Measurements from ENCODE around the gene ASB10. TPM values are rescaled to one million over a fixed set of nuclear protein-coding genes. Genes with fewer than 3 reads are reported as not detected.

Gene ASB10
- total RNA-seq, 1 donor from 2014 or later: not detected

DNA sequence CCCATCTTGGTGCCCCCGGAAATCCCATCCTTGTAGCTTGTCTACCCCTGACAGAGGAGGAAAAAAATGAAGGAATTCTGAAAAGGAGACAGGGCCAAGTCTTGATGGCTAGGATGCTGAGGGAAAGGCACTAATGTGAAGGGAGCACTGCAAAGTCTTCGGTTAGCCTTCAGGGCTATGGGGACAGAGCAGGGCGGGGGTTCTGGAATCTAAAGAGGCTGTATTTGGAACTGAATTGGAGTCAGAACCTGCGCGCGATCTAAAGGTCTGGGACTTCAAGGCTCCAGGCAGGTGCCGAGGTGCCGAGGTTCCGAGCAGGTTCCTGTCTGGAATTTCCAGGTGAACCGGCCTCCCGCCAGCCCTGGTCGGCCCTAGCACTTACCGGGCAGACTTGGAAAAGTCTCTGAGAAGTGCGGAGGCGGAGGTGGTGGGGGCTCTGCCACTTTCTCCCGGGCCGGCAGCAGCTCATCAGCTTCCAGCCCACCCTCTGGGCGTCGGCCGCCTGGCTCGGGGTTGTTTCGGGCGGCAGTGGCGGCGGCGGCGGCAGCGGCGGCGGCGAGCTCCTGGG is 20.3 kb downstream of the ASB10 start:
- peaks cover 23% of the 10 kb centered on the region for H3K27me3 Mint-ChIP-seq (ENCODE audit: low read depth)
- H3K4me1 Mint-ChIP-seq (ENCODE audit: low read depth): peaks cover 5% of the 10 kb centered on the region
- no peaks in the 10 kb centered on the region for H3K36me3 Mint-ChIP-seq (ENCODE audit: low read depth)
- no peak for DNase-seq (ENCODE audit: low spot score)
- no peak overlapping the region for H3K27ac Mint-ChIP-seq (ENCODE audit: unreplicated experiment)
- no peaks in the 10 kb centered on the region for H3K9me3 Mint-ChIP-seq (ENCODE audit: low read depth)
- peak overlapping the region; percentile 43 for H3K4me3 Mint-ChIP-seq (ENCODE audit: unreplicated experiment)
- TF ChIP-seq, protein P1, sequence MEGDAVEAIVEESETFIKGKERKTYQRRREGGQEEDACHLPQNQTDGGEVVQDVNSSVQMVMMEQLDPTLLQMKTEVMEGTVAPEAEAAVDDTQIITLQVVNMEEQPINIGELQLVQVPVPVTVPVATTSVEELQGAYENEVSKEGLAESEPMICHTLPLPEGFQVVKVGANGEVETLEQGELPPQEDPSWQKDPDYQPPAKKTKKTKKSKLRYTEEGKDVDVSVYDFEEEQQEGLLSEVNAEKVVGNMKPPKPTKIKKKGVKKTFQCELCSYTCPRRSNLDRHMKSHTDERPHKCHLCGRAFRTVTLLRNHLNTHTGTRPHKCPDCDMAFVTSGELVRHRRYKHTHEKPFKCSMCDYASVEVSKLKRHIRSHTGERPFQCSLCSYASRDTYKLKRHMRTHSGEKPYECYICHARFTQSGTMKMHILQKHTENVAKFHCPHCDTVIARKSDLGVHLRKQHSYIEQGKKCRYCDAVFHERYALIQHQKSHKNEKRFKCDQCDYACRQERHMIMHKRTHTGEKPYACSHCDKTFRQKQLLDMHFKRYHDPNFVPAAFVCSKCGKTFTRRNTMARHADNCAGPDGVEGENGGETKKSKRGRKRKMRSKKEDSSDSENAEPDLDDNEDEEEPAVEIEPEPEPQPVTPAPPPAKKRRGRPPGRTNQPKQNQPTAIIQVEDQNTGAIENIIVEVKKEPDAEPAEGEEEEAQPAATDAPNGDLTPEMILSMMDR (IDR thresholded peaks at IDR 0.05): no peak

DNA sequence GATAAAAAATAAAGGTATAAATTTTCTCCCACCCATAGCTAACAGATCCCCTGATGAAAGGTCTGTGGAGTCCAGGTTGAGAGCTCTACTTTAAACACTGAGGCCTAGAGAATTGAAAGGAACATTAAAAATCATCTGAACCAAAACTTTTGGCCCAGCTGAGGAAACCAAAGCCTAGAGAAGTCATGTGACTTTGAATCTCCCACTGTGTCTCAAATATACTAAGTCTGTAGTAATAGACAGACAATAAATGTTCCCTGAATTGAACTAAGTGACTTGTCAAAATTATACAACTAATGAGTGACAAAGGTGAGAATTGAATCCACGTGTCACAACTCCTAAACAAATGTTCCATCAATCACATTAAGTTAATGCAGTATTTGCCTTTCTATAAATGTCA is 25.3 kb downstream of the ASB10 start:
- no peak overlapping the region for H3K27ac Mint-ChIP-seq (ENCODE audit: unreplicated experiment)
- TF ChIP-seq, protein P1 (IDR thresholded peaks at IDR 0.05): no peak
- H3K4me3 Mint-ChIP-seq (ENCODE audit: unreplicated experiment): no peak overlapping the region
- peaks cover 19% of the 10 kb centered on the region for H3K27me3 Mint-ChIP-seq (ENCODE audit: low read depth)
- no peaks in the 10 kb centered on the region for H3K36me3 Mint-ChIP-seq (ENCODE audit: low read depth)
- H3K9me3 Mint-ChIP-seq (ENCODE audit: low read depth): no peaks in the 10 kb centered on the region
- no peaks in the 10 kb centered on the region for H3K4me1 Mint-ChIP-seq (ENCODE audit: low read depth)
- DNase-seq (ENCODE audit: low spot score): no peak

- Mint-ChIP-seq H3K4me3 (ENCODE audit: unreplicated experiment) (no peak overlapping the region), H3K36me3 (ENCODE audit: low read depth) (no peaks in the 10 kb centered on the region), H3K27ac (ENCODE audit: unreplicated experiment) (no peak overlapping the region), H3K4me1 (ENCODE audit: low read depth) (no peaks in the 10 kb centered on the region), H3K9me3 (ENCODE audit: low read depth) (no peaks in the 10 kb centered on the region), H3K27me3 (ENCODE audit: low read depth) (peaks cover 28% of the 10 kb centered on the region)
- no peak for DNase-seq (ENCODE audit: low spot score)
- TF ChIP-seq, protein P1 (IDR thresholded peaks at IDR 0.05): no peak
Observed at GRCh38 chr7:151157645-151158329, 29.3 kb downstream of the ASB10 start.

- Mint-ChIP-seq H3K27ac (ENCODE audit: unreplicated experiment) (no peak overlapping the region), H3K36me3 (ENCODE audit: low read depth) (no peaks in the 10 kb centered on the region)
- DNase-seq (ENCODE audit: low spot score): no peak
Observed at GRCh38 chr7:151152643-151153513, 34.2 kb downstream of the ASB10 start.

DNA sequence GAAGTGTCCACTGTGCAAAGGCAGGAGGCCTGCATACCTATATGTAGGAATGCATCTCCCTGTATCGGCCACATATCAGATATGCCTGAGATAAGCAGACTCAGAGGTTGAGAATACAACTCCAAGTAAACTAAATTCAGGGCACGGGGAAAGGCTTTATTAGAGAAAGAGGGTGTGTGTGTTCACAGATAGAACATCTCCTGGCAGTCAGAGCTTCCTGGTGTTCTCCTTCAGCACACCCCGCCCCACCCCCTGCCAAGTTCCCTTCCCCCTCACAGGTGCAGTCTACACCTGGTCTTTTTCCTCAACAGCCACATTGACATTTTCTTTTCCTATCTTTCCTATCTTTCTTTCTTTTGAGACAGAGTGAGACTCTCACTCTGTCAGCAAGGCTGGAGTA is 36.7 kb downstream of the ASB10 start:
- Mint-ChIP-seq H3K4me3 (ENCODE audit: unreplicated experiment) (no peak overlapping the region), H3K4me1 (ENCODE audit: low read depth) (no peaks in the 10 kb centered on the region), H3K27ac (ENCODE audit: unreplicated experiment) (no peak overlapping the region), H3K27me3 (ENCODE audit: low read depth) (peaks cover 9% of the 10 kb centered on the region), H3K9me3 (ENCODE audit: low read depth) (no peaks in the 10 kb centered on the region), H3K36me3 (ENCODE audit: low read depth) (no peaks in the 10 kb centered on the region)
- TF ChIP-seq, protein P1 (IDR thresholded peaks at IDR 0.05): no peak
- no peak for DNase-seq (ENCODE audit: low spot score)

More at GRCh38 chr7:151152643-151153513, 34.2 kb downstream of the ASB10 start:
- Mint-ChIP-seq H3K9me3 (ENCODE audit: low read depth) (no peaks in the 10 kb centered on the region), H3K4me1 (ENCODE audit: low read depth) (no peaks in the 10 kb centered on the region), H3K27me3 (ENCODE audit: low read depth) (peaks cover 24% of the 10 kb centered on the region), H3K4me3 (ENCODE audit: unreplicated experiment) (no peak overlapping the region)
- TF ChIP-seq, protein P1 (IDR thresholded peaks at IDR 0.05): peak; percentile 46

Data from chondrocyte (in vitro differentiated cells).